Measurements from ENCODE around the gene KLF11.

Gene KLF11

DNA sequence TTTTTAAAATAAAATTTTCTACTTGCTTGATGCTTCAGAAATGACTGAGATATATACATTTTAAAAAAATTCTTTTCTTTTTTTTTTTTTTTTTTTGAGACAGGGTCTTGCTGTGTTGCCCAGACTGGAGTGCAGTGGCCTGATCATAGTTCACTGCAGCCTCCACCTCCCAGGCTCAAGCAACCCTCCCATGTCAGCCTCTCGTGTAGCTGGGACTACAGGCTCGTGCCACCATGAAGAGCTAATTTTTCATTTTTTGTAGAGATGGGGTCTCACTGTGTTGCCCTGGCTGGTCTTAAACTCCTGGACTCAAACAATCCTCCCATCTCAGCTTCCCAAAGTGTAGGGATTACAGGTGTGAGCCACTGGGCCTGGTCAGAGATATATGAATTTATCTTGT lies 24.0 kb downstream of the KLF11 start:
- no peak for DNase-seq

DNA sequence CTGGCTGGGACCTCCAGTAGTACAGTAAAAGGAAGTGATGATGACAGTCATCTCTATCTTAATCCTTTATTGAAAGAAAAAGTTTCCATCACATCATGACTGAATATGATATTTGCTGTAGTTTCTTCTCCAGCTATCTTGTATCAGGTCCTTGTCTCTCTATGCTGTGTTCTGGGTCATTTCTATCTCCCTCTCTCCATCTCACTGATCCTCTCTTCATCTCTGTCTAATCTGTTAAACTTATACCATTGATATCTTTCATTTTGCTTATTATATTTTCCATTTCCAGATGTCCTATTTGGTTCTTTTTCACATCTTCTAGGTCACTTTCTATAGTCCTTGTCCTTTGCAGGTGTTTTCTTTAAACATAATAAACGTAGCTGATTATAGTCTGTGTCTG lies 24.5 kb downstream of the KLF11 start:
- DNase-seq: no peak

DNA sequence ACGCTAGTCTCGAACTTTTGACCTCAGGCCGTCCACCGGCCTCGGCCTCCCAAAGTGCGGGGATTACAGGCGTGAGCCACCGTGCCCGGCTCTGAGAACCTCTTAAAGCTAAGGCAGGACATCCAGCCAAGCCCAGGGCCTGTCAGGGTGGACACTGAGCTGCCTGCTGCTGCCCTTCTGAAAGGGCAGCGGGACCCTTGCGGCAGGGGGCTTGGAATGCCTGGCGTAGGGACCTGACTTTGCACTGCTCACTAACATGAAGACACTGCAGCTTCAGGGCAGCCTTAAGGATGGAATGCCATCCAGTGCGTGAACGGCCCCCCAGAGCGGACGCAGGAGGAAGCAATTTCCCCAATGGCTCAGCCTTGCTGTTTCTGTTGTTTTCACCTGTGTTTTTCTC lies 27.8 kb downstream of the KLF11 start:
- DNase-seq: no peak

DNA sequence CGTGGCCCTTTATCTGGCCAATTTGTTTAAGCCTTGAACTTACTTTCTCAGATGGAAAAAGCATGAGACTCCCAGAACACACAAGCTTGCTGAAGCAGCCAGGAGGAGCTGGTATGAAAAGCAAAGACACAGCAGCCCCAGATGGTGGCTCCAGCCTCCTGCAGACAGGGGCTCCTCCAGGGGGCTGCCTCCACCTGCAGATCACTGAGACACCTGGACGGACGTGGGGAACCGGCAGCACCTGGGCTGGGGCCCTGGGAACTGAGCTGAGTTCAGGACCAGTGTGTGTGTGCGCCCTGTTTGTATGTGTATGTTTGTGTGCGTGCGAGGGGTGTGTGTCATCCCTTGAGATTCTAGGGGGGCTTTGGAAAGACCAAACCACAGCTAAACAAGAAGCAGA lies 28.2 kb downstream of the KLF11 start:
- no peak for DNase-seq

DNA sequence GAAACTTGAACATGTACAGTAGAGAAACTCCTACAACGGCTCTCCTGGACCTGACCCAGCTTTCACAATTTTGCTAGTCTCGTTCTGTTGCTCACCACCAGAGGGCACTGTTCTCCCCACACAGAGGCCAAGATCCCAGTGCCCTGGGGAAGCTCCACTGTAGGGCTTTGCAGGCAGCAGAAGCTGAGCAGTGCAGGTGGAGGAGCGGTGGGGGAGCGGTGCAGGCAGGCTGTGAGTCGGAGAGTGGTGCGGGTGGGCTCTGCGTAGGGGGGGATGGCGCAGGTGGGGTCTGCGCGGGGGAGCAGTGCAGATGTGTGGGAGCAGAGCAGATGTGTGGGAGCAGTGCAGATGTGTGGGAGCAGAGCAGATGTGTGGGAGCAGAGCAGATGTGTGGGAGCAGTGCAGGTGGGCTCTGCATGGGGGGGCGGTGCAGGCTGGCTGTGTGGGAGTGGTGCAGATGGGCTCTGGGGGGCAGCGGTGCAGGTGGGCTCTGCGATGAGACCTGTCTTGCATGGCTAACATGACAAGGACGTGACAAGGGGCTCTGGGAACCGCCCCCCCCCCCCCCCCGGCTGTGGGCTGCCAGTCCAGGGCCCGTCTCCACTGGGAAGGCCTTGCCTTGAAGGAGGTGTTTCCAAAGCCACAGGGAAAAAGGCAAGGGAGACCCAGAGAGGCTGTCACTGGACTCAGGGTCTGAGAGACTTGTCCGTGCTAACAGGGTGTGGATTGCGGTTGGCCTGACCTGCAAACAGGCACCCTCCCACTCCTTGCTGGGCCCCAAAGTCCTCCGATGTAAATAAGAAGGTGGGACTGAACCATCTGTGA lies 29.5 kb downstream of the KLF11 start:
- DNase-seq: peak; percentile 78 to 86

DNA sequence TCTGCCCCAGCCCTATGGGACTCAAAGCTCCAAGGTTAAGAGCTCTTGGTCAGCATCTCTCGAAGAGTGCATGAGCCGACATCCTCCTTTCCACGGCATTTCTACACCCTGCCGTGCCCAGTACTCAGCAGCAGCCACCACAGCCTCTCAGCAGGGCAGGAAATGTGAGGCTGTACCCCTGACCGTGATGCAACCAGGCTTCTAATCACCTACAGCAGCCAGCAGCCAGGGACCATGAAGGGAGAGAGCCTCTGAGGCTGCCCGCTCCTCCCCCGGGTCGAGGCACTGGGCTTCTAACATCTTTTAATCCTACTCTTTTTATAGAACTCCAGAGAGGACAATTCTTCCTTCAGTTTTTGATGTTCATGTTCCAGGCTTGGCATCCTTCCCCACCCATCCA lies 30.4 kb downstream of the KLF11 start:
- no peak for DNase-seq

DNA sequence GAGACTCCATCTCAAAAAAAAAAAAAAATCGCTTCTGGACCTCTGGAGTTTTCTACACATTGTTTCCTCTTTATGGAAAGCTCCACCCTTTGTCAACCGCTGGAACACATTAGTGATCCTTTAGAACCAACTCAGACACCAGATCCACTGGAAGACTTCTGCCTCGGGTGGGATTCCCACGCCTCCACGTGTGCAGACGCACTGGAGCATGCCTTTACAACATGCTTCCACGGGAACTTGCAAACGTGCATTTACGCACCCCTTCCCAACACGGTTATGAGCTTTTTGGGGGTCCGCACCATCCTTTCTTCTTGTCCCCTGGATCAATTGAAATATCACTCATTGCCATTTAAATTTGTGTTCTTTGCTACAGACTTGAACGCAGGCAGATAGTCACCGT lies 31.8 kb downstream of the KLF11 start:
- DNase-seq: no peak

DNA sequence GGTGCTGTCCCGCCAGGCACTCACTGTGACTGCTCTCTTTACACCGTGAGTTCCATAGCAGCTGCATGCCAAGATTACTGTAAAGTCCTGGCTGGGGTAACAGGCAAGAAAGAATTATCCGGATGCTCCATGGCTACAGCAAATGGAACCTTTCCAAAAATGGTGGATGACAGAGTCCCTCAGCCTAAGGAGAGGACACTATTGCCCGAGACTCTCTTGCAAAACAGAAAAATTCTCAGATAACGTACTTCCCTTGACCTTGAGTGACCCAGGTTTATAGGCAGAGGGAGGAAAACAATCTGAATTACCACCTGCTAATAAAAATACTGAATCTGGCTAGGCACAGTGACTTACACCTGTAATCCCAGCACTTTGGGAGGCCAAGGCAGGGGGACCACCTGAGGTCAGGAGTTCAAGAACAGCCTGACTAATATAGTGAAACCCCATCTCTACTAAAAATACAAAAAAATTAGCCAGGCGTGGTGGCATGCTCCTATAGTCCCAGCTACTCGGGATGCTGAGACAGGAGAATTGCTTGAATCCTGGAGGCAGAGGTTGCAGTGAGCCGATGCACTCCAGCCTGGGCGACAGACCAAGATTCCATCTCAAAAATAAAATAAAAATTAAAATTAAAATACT lies 32.3 kb downstream of the KLF11 start:
- no peak for DNase-seq

DNA sequence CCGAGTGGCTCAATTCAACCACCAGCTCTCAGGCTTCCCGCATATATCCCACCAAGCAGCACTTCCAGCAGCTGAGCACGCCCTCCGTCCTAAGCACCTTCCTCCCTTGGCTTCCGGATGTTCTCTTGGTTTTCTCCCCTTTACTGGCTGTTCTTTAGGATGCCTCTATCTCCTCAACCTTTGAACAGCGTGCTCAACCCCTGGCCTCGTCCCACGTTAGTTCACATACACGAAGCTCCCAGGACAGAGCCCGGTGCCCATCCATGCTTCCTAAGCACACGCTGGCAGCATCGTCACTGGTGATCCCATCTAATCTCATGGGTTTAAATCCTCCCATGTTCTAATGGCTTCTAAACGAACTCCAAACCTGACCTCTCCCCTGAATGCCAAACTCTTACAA lies 33.2 kb downstream of the KLF11 start:
- no peak for DNase-seq

DNA sequence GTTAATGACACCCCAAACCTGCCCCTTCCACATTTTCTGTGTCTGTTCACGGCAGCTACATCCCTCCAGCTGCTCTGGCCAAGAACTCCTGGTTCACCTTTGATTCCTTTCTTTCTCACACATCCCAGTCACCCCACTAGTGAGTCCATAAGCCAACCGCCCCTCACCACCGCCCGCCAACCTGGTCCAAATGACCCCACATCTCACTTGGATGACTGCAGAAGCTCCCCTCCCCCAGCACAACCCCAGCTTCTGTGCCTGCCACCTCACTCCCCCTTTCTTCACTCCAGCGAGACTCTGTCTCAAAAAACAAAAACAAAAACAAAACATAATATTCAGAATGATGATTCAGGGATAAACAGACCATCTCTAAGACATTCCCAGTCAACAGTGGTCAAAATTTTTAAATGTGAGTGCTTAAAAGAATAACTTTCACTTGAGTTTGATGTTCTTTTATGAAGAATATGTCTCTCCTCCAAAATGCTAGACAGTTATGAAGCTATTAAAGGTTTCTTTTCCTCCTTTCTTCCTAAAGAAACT lies 33.7 kb downstream of the KLF11 start:
- no peak for DNase-seq

DNA sequence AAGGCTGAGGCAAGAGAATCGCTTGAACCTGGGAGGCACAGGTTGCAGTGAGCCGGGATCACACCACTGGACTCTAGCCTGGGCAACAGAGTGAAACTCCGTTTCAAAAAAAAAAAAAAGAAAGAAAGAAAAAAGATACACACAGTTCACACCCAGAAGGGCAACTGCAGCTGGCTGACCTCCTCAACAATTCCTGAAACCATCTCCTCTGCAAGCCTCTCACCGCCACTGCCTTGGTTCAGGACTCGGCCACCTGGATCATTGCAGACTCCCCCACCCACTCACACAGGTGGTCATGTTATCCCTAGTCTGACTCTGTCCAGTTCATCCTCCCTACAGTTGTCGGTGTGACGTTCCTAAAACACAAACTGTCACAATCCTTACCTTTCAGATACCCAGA lies 34.7 kb downstream of the KLF11 start:
- DNase-seq: no peak

DNA sequence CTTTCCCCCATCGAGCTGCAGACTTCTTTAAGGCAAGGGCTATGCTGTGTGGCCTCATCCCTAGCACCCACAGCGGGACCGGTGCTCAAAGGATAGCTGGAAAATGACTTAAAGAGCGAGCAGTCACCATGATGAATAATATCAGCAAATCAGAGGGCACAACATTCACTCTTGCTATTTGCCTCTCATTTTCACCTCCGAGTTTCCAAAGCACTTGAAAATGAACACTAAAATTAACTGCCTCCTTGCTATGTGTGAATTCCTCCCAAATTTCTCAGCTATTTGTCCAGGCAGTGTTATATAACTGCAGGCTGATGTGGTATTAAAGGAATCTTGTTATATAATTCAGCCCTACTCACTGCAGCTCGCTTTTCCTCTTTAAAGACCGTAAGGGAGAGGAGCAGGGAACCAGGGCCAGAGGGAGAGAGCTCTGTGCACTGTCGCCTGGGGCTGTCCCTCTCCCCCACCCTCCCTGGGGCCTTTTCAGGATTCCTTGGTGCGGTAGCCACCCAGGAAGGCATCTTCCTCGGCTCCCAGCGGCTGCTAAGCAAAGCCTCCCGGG lies 35.4 kb downstream of the KLF11 start:
- no peak for DNase-seq

DNA sequence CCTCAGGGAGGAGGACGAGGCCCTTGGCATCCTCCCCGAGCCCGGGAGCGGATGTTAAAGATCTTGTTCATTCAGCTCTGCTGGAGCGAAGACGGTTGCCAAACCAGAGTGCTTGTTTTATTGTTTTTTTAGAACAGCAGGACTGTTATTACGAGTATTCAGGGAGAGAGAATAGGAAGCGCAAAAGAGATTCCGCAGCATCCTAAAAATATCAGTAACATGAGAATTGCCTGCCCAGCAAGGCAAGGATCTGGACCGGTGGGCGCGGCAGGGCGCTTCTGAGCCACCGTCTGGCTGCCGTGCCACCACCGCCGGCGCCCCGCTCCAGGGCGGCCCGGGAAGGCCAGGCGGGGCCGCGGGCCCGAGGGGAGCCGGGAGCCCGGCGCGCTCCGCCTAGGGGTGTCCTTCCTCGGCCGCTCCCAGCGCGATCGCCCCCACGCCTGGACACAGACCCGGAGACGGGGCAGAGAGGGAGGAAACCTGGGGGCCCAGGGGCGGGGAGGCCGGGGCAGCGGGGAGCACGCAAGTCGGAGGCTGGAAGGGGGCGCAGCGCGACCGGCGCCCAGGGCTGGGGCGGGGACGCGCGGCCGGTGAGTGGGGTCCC lies 36.0 kb downstream of the KLF11 start:
- DNase-seq: peak in 1 of 2 experiments; percentile 23

DNA sequence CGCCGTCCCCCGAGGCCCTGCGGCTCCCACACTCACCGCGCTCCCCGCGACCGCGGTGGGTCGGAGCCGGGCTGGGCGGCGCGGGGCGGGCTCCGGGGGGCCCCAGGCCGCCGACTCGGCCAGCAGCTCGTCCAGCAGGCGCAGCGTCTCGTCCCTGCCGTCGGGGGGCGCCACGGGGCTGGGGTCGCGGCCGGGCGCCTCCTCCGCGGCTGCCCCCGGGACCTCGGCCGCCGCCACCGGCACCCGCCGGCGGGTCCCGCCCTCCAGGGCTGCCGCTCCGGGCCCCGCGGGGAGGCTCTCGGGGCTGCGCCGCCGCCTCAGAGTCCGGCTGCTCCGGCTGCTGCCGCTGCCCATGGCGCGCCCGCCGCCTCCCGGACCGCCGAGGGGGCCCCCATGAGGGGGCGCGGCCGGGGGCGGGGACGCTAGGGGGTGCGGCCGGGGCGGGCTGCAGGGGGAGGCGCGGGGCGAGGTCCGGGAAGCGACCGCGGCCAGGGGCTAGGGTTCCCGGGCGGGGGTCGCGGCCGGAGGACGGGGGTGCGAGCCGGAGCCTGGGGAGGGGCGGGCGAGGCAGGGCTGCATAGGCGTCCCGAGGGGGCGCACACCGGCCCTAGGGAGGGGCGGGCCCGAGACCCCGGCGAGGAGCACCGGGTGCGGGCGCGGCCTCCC lies 36.7 kb downstream of the KLF11 start, which contains the start of gene CYS1:
Gene CYS1, minus strand, starts transcription at position 542 of the 666 bp plus-strand sequence. Its CDS starts 188 bp downstream, at position 354.
- DNase-seq: no peak

DNA sequence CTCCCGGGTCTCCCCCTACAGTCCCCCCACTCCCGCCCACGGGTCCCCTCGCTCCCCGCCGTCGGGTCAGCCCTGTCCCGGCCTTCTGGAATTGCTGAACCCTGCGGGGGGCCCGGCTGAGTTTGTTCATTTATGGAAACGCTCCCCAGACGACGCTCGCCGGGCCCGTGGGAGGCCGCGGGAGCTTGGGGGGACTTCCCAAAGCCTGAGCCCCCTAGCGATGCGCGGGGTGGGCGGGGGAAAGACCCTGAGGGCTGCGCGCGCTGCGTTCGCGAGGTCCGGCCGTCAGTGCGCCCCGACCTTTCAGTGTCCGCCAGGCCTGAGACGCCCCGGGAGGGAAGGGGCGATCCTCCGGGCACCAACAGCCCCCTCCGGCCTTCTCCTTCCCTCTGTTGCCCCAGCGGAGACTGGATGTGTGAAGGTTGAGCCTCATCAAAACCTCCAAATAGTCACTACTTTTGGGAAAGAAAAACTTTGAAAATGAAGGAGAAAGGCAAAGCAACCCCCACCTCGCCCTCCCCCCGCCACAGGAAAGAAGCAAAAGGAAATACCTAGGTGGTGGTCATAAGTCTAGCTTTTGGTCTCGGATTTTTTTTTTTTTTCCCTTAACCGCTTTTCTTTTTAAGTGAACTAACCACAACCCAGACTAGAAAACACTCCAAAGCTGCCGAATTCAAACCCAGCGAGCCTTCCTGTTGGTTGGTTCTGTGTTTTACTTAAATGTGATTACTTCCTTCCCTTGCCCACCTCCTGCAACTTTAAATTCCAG lies 37.4 kb downstream of the KLF11 start:
- no peak for DNase-seq

DNA sequence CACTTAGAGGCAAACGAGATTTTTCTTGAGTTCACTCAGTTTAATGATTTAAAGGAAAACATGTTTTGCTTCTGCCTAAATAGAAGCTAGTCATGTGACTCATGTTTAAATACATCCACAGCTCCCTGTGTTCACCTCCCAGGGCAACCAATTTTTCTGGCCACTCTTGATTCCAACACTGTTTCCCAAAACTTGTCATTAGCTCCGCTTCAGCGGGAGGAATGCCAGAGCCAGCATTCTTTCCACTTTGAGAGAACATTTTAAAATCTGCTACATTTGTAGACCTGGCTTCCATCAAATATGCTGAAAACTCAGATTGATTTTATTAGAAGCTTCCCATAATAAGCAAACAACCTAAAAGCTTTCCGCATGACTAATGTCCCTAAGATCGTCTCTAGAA lies 39.7 kb downstream of the KLF11 start:
- DNase-seq: no peak

DNA sequence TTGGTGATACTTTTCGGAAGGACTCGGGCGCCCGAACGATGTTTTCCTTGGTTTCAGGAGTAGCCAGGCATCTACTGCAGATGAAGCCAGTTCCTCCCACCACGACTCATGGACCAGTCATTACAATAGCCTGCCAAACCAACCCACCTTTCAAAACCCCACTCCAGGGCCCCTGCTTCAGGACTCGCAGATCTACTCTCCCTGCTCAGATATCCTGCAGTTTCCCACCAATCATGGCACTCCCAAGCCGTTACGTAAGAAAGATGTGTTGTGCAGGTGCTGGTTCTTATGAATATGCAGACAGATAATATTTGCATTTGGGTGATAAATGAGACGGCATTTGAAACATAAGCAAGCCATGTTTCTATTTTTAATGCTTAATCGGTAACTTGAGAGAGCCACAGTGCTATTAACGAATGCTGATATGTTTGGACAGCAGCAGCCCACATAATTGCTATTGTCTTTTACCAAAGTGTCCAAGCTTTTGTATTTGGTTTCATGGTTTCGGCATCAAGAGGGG lies 40.4 kb downstream of the KLF11 start:
- no peak for DNase-seq

DNA sequence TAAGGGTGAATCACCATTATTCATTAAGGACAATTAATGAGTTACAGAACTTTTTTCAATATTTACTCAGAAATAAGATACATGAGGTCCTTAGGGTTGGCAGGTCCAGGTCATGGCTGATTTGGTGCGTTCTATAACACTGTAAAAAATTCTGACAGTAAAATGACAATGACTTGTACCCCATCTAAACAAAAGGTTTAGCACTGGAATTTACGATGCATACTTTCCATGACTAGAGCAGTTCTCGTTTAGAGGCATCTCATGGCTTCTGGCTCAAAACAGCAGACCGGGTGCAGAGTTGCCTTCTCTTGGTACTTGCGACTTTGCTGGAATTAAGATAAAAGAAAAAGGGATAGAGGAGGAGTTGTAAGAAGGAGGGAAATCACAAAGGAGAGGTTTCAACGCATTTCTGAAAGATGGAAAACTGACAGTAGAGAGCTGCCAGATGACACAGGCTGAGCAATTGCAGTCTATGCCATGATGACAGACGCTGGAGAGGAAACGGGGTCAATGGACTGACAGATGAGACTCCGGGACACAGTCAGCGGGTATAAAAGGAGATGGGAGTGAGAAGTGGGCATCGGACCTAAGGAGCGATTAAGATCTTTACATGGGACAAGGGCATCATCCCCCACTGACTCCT lies 41.0 kb downstream of the KLF11 start:
- DNase-seq: no peak

DNA sequence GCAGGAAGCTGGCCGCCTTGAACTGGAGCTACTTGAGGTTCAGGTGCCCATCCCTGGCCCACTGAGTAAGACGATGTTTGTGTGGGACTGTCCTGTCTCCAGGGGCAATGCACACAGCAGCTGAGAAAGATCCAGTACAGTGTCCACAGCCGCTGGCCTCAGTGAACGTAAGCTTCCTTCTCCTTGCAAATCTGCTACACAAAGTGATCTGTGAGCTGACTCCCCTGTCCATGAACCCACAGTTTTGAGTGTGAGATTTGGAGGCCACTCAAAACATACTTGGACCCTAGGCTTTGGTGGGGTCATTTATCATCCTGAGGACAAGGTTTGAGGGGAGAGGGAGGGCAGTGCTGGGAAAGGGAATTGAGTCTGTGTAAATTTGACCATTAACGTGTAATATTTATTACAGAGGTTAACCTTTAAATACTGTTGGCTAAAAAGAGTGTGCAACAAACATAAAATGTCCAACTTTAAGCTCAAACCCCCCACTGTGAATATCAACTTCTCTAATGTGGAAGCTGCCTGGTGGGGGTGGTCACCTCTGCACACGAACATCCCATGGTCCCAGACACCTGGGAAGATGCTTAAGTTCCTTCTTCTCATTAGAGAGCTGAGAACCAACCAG lies 41.8 kb downstream of the KLF11 start:
- no peak for DNase-seq

DNA sequence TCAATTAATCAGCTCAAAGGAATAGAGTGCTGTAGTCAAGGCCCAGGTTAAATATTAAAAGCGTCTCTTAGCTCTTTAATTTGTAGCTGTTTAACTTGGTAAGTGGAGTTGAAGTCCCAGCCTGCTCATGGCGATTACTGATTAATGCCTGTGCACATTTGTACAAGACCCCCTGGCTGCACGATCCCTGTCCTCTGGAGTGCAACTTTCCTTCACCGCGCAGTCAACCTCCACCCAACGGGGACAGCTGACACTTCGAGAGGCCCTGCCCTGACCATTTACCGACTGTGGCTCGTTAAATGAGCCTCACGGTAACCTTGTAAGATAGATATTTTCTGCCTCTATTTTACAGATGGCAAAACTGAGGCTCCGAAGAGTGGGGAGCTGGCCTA lies 42.3 kb downstream of the KLF11 start:
- no peak for DNase-seq

DNA sequence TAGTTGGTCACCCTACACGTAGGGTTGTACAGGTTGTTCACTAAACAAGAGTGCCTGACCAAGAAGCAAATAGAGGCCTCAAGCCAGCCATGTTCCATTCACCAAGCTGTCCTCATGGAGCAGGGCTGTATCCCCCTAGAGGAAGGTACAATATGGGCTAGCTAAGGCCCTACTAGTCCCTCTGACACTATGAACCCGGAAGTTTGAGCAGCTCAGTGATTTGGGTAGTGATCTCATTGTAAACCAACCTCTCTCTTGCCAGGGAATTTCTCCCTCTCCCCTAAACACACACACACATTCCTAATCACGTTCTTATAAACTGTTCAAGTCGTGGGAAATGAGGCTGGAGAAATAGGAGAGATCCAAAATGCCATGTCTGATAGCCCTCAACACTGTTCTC lies 43.6 kb downstream of the KLF11 start:
- DNase-seq: no peak
